ENCODE data around the gene FMN2.

GRCh38 chr1:240217403-240217802, 125.7 kb downstream of the FMN2 start:
- TF ChIP-seq CTCF (IDR thresholded peaks at IDR 0.05; ENCODE audit: poor library complexity): no peak
- no peak for TF ChIP-seq EZH2phosphoT487 (IDR thresholded peaks at IDR 0.05; ENCODE audit: low read depth, severe bottlenecking, unreplicated experiment)
- TF ChIP-seq EZH2 (IDR thresholded peaks at IDR 0.05; ENCODE audit: borderline replicate concordance): no peak
